Large intestine (tissue), 3 donors: Measurements from ENCODE around the gene C21orf58. TPM values are rescaled to one million over a fixed set of nuclear protein-coding genes. Genes with fewer than 3 reads are reported as not detected.
"Not testable (repeated sequence)": the region's sequence is repeated elsewhere in the genome, so short reads cannot be mapped to it uniquely, and the experiment has no call there.

ENCODE experiments used
- DNase-seq, 2 donors: peaks; one replicate each; pipeline versions ENCODE4 v3.0.0 to v3.0.0-alpha.2; 2013
- H3K27ac ChIP-seq: one replicate; pipeline ENCODE4 v1.5.1; 2013; ENCODE audit warnings: low read length
- H3K27me3 ChIP-seq: 2 replicates; pipeline ENCODE4 v1.6.1; 2013; ENCODE audit warnings: low read length; ENCODE audit not compliant: control insufficient read depth, insufficient read depth
- H3K36me3 ChIP-seq: 2 replicates; pipeline ENCODE4 v1.6.1; 2013; ENCODE audit warnings: low read length; ENCODE audit not compliant: control insufficient read depth, insufficient read depth
- H3K4me1 ChIP-seq: one replicate; pipeline ENCODE4 v1.6.1; 2013; ENCODE audit warnings: low read length; ENCODE audit not compliant: control insufficient read depth, insufficient read depth
- H3K4me3 ChIP-seq: one replicate; pipeline ENCODE4 v1.5.1; 2013; ENCODE audit warnings: low read length
- H3K9me3 ChIP-seq: one replicate; pipeline ENCODE4 v1.6.1; 2013; ENCODE audit warnings: mild to moderate bottlenecking, low read depth, low read length, moderate library complexity; ENCODE audit not compliant: control insufficient read depth
- WGBS: methylation state at CpG from one replicate; pipeline ENCODE4 v1.1.5; 2013; ENCODE audit warnings: low lambda C conversion rate; ENCODE audit not compliant: insufficient coverage; 5-methylcytosine and 5-hydroxymethylcytosine counted together
- polyA plus RNA-seq: library from polyadenylated mRNA; unstranded; fragments of 120-200 nt; gene quantifications from one replicate; pipeline ENCODE4 v1.2.1, GENCODE V29; 2013

C21orf58 gene
- polyA plus RNA-seq, 1 donor, result 8.7 TPM

GRCh38 chr21:46312949-46313348 is 10.7 kb downstream of the C21orf58 start:
- DNase-seq, result no peak
- H3K27me3 ChIP-seq, result no peaks in the 10 kb centered on the region
- no peak overlapping the region for H3K4me3 ChIP-seq
- peaks cover 5% of the 10 kb centered on the region for H3K4me1 ChIP-seq
- no peak overlapping the region for H3K27ac ChIP-seq
- H3K36me3 ChIP-seq, result peaks cover 19% of the 10 kb centered on the region
- H3K9me3 ChIP-seq, result no peaks in the 10 kb centered on the region
- 93% methylated on average over 2 of the region's 5 CpGs for WGBS

GRCh38 chr21:46311568-46311967 is 12.1 kb downstream of the C21orf58 start:
- Histone ChIP-seq H3K4me3 (no peak overlapping the region), H3K27ac (no peak overlapping the region), H3K36me3 (peaks cover 19% of the 10 kb centered on the region), H3K4me1 (no peaks in the 10 kb centered on the region), H3K9me3 (no peaks in the 10 kb centered on the region), H3K27me3 (no peaks in the 10 kb centered on the region)
- DNase-seq, result no peak

- no CpG with 5 or more reads among the region's 8 CpGs for WGBS
- not testable (repeated sequence) for H3K4me1 ChIP-seq, H3K27ac ChIP-seq, H3K9me3 ChIP-seq, H3K27me3 ChIP-seq, DNase-seq, H3K4me3 ChIP-seq
- H3K36me3 ChIP-seq, result peaks cover 14% of the 10 kb centered on the region
Measured at GRCh38 chr21:46310260-46310659, 13.4 kb downstream of the C21orf58 start.

- no peak overlapping the region for H3K4me3 ChIP-seq
- no peaks in the 10 kb centered on the region for H3K27me3 ChIP-seq
- peaks cover 13% of the 10 kb centered on the region for H3K36me3 ChIP-seq
- no peak overlapping the region for H3K27ac ChIP-seq
- no peaks in the 10 kb centered on the region for H3K4me1 ChIP-seq
- WGBS, result no CpG with 5 or more reads among the region's 2 CpGs
- no peak for DNase-seq
- no peaks in the 10 kb centered on the region for H3K9me3 ChIP-seq
Measured at GRCh38 chr21:46308431-46308830, 15.2 kb downstream of the C21orf58 start.

- Histone ChIP-seq H3K9me3 (no peaks in the 10 kb centered on the region), H3K27me3 (no peaks in the 10 kb centered on the region), H3K4me3 (no peak overlapping the region), H3K36me3 (peaks cover 13% of the 10 kb centered on the region), H3K4me1 (no peaks in the 10 kb centered on the region), H3K27ac (no peak overlapping the region)
- no CpG with 5 or more reads among the region's 2 CpGs for WGBS
- DNase-seq, result no peak
Measured at GRCh38 chr21:46307625-46308024, 16.0 kb downstream of the C21orf58 start.

- peak; percentile 38 to 75 for DNase-seq
- Histone ChIP-seq H3K9me3 (no peaks in the 10 kb centered on the region), H3K36me3 (peaks cover 16% of the 10 kb centered on the region), H3K27ac (no peak overlapping the region), H3K4me1 (no peaks in the 10 kb centered on the region), H3K4me3 (no peak overlapping the region), H3K27me3 (no peaks in the 10 kb centered on the region)
- WGBS, result 40% methylated on average over 1 of the region's 11 CpGs
Measured at GRCh38 chr21:46304955-46305354, 18.7 kb downstream of the C21orf58 start.

- no peaks in the 10 kb centered on the region for H3K4me1 ChIP-seq
- no peak overlapping the region for H3K27ac ChIP-seq
- no peaks in the 10 kb centered on the region for H3K27me3 ChIP-seq
- H3K9me3 ChIP-seq, result no peaks in the 10 kb centered on the region
- H3K36me3 ChIP-seq, result peaks cover 17% of the 10 kb centered on the region
- no peak overlapping the region for H3K4me3 ChIP-seq
- DNase-seq, result no peak
- WGBS, result no CpG with 5 or more reads among the region's 5 CpGs
Measured at GRCh38 chr21:46304437-46304836, 19.2 kb downstream of the C21orf58 start.

GRCh38 chr21:46301759-46302158 is 21.9 kb downstream of the C21orf58 start:
- WGBS, result no CpG with 5 or more reads among the region's 14 CpGs
- Histone ChIP-seq H3K27ac (no peak overlapping the region), H3K27me3 (peaks cover 7% of the 10 kb centered on the region), H3K4me1 (peaks cover 7% of the 10 kb centered on the region), H3K4me3 (no peak overlapping the region), H3K9me3 (peaks cover 8% of the 10 kb centered on the region), H3K36me3 (peaks cover 19% of the 10 kb centered on the region)
- no peak for DNase-seq

GRCh38 chr21:46299167-46299566 is 24.5 kb downstream of the C21orf58 start:
- Histone ChIP-seq H3K9me3 (peaks cover 8% of the 10 kb centered on the region), H3K27ac (no peak overlapping the region), H3K4me3 (no peak overlapping the region), H3K36me3 (peaks cover 11% of the 10 kb centered on the region), H3K27me3 (peaks cover 7% of the 10 kb centered on the region), H3K4me1 (peaks cover 7% of the 10 kb centered on the region)
- 90% methylated on average over 2 of the region's 9 CpGs for WGBS
- DNase-seq, result no peak

GRCh38 chr21:46297338-46298271 is 26.1 kb downstream of the C21orf58 start:
- Histone ChIP-seq H3K27ac (no peak overlapping the region), H3K27me3 (peaks cover 7% of the 10 kb centered on the region), H3K36me3 (peaks cover 11% of the 10 kb centered on the region), H3K4me1 (peaks cover 7% of the 10 kb centered on the region), H3K4me3 (peak overlapping the region; percentile 31), H3K9me3 (peaks cover 8% of the 10 kb centered on the region)
- WGBS, result no CpG with 5 or more reads among the region's 84 CpGs
- DNase-seq, result peak in 1 of 2 donors; percentile 60
